GM18511 (cell line): ENCODE measurements around the gene CCDC112.

ENCODE experiments used
- ATAC-seq: cut with Tn5 transposase; IDR thresholded peaks from one replicate; pipeline ENCODE4 v1.9.1; 2021; ENCODE audit warnings: mild to moderate bottlenecking, moderate library complexity; ENCODE audit not compliant: unreplicated experiment

The CCDC112 gene

GRCh38 chr5:115296124-115297022, at the start of gene CCDC112:
CCDC112 (minus strand) TSS chr5:115296654; CDS start chr5:115296543, 111 bp downstream.
- ATAC-seq = peak; percentile 90

GRCh38 chr5:115345344-115345743, 48.9 kb upstream of the CCDC112 start:
- ATAC-seq = no peak

- no peak for ATAC-seq
These were observed 47.4 kb upstream of the CCDC112 start for GRCh38 chr5:115343855-115344254.

GRCh38 chr5:115342590-115343377, 46.3 kb upstream of the CCDC112 start:
- no peak for ATAC-seq

- no peak for ATAC-seq
These were observed 45.3 kb upstream of the CCDC112 start for GRCh38 chr5:115341745-115342144.

GRCh38 chr5:115338851-115339250, 42.4 kb upstream of the CCDC112 start:
- ATAC-seq = no peak

- no peak for ATAC-seq
These were observed 41.4 kb upstream of the CCDC112 start for GRCh38 chr5:115337882-115338281.

- no peak for ATAC-seq
These were observed 40.5 kb upstream of the CCDC112 start for GRCh38 chr5:115336964-115337363.

GRCh38 chr5:115336201-115336720, 39.8 kb upstream of the CCDC112 start:
- no peak for ATAC-seq

GRCh38 chr5:115335301-115335700, 38.8 kb upstream of the CCDC112 start:
- ATAC-seq = no peak

GRCh38 chr5:115333164-115333563, 36.7 kb upstream of the CCDC112 start:
- ATAC-seq = no peak

- no peak for ATAC-seq
These were observed 34.4 kb upstream of the CCDC112 start for GRCh38 chr5:115330830-115331229.

GRCh38 chr5:115329475-115329874, 33.0 kb upstream of the CCDC112 start:
- peak; percentile 47 for ATAC-seq

- ATAC-seq = peak; percentile 60
These were observed 32.3 kb upstream of the CCDC112 start for GRCh38 chr5:115328617-115329274.

- ATAC-seq = no peak
These were observed 29.0 kb upstream of the CCDC112 start for GRCh38 chr5:115325296-115325959.

- no peak for ATAC-seq
These were observed 27.6 kb upstream of the CCDC112 start for GRCh38 chr5:115324021-115324420.

GRCh38 chr5:115322729-115323128, 26.3 kb upstream of the CCDC112 start:
- ATAC-seq = no peak

- ATAC-seq = no peak
These were observed 24.9 kb upstream of the CCDC112 start for GRCh38 chr5:115321309-115321708.

- ATAC-seq = no peak
These were observed 24.1 kb upstream of the CCDC112 start for GRCh38 chr5:115320515-115320914.

- ATAC-seq = no peak
These were observed 23.6 kb upstream of the CCDC112 start for GRCh38 chr5:115320006-115320405.

- ATAC-seq = no peak
These were observed 22.6 kb upstream of the CCDC112 start for GRCh38 chr5:115319007-115319406.
